NCI-H748 treated with DMSO at 0.1 percent for 48 hours (cell line): ENCODE measurements around the gene COX6A2.

Experiments used
- DNase-seq: peaks from one replicate; lab custom pipeline; 2025; lab: John Stamatoyannopoulos, UW

COX6A2 gene

DNA sequence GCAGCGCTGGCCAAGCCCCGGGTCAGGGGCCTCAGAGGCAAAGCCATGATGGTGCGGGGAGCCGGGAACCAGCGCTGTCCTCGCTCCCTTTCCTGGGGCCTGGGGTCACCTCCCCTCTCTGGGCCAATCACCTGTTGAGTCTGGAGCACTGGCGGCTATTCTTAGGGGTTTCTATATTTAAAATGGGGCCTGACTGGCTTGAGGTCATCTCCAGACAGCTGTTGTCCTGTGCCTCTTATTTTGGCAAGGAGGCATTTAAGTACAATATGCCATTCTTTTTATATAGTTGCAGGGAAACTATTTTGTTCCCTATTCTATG is at the start of gene COX6A2:
TSS of gene COX6A2 (minus strand) at position 82 of the 319 bp plus-strand sequence. CDS start at position 47, 35 bp downstream.
- no peak for DNase-seq

DNA sequence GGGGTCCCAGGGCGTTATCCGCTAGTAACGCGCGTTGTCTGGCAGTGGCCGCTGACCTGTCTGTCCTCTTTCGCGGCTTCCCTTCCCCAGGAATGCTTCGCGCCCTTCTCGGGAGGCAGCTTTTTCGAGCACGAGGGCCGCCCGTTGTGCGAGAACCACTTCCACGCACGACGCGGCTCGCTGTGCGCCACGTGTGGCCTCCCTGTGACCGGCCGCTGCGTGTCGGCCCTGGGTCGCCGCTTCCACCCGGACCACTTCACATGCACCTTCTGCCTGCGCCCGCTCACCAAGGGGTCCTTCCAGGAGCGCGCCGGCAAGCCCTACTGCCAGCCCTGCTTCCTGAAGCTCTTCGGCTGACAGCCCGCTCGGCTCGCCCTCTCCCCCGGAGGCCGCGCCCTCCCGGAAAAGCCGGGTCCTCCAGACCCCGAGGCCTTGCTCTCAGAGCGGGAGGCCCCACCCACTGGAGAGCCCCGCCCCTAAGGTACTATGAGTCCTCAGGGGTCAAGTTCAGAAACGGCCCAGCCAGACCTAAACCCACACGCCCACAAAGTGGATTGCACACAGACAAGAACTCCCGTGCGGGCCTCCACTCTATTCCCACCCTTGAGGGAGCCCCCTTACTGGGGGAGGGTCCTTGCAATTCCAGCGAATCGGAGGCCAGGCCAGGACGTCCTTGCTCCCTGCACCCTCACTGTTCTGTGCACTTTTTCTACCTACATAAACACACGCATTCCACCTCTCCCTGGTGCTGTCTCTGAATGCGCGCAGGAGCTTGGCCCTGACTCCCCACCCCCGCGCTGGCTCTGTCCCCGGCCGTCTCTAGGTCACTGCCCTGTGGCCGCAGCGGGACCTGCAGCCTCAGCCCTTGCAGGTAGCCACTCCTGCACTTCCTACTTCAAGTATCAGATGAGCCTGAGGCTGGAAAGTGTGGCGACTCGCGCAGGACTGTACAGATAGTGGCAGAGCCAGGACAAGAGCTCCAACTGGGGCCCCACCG is 49.4 kb upstream of the COX6A2 start:
- no peak for DNase-seq

DNA sequence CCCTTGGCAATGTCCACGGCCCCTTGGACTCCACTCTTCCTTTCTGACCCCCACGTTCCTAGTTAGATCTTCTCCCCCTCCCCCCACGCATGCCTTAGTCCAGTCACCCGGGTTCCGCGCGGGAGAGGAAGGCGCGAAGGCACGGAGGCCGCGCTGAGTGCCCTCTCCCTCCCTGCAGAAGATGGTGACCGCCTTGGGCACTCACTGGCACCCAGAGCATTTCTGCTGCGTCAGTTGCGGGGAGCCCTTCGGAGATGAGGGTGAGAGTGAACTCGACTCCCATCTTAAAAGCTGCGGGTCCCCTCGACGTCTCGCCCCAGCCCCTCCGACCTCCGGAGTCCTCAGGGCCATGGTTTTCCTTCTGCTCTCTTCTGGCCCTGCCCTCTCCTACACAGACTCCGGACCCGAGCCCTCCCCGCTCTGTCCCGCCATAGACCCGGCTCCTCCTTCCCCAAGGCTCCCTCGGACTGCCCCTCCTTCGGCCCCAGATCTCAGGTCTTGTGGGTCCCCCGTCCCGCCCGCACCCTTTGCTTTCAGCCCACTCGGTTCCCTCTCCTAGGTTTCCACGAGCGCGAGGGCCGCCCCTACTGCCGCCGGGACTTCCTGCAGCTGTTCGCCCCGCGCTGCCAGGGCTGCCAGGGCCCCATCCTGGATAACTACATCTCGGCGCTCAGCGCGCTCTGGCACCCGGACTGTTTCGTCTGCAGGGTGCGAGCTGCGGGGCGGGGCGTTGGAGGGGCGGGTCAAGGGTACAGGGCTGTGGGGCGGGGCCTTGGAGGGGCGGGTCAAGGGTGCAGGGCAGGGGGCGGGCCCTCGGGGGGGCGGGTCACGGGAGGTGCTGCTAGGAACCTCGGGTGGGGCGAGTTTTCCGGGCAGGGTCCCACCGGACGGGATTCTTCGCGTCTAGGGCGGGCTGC is 48.4 kb upstream of the COX6A2 start:
- DNase-seq: no peak

DNA sequence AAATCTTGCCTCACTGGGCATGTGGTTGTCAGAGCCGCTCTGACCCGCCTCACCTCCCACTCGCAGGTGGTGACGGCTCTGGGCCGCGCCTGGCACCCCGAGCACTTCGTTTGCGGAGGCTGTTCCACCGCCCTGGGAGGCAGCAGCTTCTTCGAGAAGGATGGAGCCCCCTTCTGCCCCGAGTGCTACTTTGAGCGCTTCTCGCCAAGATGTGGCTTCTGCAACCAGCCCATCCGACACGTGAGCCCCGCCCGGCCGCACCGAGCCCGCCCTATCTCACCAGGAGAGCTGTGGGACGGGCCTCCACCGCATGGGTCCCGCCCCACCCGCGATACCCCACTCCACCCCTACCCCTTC is 47.8 kb upstream of the COX6A2 start:
- DNase-seq: no peak

DNA sequence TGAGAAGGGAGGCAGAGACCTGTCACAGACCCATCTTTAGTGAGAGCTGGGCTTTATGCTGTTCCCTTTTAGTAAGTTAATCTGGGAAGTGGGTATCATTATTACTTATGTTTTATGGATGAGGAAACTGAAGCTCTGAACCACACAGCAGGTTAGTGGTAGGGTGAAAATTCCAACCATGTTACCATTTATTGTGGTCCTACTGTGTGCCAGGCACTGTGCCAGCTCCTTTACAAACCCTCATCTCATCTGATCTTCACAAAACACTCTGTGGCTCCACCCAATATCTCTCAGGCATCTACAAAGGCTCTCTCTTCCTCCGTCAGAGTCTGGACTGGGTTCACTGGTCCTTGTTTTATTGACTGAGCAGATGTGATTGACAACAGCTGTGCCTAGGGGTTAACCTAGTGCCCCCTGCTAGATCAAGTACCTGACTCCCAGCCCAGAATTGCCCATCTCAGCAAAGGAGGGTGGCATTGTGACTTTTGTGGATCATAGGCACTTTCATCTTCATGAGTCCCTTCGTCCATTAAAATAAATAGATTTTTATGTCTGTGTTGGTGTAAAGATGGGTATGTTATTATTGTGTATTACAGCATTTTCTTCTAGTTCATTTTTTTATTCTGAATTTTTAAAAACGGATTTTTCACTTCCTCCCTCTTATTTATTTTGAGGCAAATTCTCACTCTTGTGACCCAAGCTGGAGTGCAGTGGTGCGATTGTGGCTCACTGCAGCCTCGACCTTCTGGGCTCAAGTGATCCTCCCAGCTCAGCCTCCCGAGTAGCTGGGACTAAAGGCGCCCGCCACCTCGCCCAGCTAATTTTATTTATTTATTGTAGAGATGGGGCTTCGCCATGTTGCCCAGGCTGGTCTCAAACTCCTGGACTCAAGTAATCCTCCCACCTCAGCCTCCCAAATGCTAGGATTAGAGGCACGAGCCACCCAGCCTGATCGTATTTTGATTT is 46.9 kb upstream of the COX6A2 start:
- no peak for DNase-seq

DNA sequence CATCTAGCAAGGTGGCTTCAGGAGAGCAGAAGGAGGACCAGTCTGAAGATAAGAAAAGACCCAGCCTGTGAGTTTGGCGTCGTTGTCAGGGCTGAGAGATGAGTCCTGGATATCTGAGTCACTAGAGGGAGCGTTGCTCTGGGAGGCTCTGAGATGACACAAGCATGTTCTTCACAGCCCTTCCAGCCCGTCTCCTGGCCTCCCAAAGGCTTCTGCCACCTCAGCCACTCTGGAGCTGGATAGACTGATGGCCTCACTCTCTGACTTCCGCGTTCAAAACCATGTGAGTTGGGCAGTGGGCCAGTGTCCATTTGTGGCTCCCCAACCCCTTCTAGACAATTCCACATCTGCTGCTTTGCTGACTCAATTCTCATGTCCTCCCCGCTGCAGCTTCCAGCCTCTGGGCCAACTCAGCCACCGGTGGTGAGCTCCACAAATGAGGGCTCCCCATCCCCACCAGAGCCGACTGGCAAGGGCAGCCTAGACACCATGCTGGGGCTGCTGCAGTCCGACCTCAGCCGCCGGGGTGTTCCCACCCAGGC is 46.1 kb upstream of the COX6A2 start:
- DNase-seq: no peak

DNA sequence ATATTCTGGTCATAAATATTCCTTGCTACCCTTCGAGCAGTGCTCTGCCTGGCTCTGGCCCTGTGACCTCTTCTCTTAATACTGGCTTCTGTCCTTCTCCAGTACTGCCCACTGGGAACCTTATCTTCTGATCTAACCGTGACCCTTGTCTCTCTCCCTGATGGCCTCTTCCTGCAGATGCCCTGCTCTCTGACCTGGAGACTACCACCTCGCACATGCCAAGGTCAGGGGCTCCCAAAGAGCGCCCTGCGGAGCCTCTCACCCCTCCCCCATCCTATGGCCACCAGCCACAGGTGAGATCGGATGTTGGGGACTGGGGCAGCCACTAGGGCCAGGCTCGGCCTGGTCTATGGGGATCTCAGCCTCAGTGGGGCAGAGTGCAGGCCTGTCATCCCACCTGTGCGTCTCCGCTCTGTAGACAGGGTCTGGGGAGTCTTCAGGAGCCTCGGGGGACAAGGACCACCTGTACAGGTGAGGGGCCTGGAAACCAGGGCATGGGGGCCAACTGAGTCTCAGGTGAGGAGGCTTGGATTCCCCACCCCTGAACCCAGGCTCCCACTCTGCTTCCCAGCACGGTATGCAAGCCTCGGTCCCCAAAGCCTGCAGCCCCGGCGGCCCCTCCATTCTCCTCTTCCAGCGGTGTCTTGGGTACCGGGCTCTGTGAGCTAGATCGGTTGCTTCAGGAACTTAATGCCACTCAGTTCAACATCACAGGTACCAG is 45.3 kb upstream of the COX6A2 start:
- no peak for DNase-seq

DNA sequence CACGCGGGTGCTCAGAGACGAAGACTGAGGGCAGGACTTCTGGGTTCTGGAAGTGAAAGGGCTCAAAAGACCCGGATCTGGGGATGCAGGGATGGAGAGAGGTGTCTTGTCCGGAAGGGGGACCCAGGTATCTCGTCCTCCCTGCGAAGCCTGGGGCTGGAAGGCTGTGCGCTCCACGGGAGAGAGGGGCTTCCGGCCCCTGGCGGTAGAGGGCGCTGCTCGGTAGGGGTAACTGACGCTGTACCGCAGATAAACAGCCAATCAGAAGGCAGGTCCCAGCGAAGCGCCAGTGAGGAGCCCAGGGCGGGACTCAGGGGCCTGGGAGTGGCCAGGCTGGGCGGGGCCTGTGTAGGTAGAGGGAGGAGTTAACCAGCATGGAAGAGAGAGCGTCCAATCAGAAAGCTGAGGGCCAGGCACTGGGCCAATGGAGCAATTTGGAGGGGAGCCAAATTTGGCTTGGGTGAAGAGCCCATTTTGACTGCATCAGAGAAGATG is 44.6 kb upstream of the COX6A2 start:
- peak; percentile 46 for DNase-seq

DNA sequence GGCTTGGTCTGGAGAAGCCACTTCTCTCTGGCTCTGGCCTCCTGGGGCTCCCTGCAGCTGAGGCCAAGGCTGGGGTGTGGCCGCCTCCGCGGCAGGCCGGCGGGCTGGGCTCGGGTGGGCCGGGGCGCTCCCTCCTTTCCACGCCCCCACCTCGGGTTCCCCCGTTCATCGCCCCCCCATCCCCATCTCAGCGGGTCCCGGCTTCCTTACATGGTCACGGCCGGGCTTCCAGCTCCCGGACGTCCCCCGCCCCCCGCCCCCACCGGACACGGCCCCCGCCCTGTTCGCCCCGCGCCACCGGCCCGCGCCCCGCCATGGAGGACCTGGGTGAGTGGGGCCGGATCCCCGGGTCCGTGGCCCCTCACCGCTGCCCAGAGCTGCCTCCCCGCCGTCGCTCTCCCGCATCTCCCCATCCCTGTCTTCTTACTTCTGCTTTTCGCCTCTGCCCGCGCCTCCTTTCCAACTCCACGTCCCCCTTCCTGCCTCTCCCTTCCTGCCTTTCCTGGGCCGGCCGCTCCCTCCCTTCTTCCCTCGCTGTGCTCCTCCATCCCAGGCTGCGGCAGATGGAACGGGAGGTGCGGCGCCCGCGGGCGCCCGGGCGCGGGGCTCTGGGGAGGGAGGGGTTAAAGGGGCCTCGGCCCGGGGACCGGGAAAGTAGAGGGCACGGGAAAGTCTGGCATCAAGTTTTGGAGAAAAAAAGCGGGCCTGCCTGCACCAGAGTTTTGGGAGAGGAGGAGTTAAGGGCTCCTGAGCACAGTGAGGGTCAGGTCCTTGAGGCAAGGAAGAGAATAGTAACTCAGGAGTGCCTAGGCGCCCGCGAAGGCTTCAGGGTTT is 43.9 kb upstream of the COX6A2 start, which contains the start of gene TGFB1I1:
TSS of gene TGFB1I1 (plus strand) at position 278 of the 834 bp plus-strand sequence. CDS start at position 315, 37 bp downstream.
- peak; percentile 5 for DNase-seq

DNA sequence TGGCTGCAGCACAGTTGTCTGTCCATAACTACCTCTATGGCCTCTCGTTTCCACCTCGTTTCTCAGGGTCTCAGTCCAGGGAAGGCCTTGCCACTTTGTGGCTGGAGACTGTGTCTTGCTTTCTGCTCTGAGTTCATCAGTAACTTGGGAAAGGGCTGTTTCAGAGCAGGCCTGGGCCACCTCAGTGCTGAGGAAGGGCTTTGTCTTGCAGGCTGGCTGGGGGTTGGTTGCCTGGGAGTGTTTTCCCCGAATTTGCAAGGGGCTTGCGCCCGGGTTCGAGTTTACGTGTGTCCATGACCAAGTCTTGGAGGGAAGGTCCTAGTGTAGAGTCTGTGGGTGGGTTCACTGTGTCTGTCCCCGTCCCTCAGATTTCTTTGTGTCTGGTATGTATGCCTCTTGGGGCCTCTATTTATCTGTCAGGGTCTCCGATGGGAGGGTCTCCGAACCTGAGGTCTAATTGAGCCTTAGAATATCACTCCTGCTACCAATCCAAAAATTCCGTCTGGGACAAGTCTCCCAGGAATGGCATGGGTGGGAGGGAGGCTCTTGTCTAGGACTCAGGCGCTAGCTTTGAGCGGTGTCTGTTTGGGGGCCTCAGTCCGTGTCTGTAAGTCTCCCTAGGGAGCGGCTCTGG is 43.2 kb upstream of the COX6A2 start:
- DNase-seq: no peak

DNA sequence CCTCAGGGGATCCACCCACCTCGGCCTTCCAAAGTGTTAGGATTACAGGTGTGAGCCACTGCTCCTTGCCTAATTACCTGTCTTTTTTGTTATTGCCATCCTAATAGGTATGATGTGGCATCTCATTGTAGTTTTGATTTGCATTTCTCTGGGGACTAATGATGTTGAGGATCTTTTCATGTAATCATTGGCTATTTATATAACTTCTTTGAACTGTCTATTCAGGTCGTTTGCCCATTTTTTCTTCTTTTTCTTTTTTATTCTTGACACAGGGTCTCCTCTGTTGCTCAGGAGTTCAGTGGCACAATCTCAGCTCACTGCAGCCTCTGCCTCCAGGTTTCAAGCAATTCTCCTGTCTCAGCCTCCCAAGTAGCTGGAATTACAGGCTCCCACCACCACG is 42.5 kb upstream of the COX6A2 start:
- no peak for DNase-seq

DNA sequence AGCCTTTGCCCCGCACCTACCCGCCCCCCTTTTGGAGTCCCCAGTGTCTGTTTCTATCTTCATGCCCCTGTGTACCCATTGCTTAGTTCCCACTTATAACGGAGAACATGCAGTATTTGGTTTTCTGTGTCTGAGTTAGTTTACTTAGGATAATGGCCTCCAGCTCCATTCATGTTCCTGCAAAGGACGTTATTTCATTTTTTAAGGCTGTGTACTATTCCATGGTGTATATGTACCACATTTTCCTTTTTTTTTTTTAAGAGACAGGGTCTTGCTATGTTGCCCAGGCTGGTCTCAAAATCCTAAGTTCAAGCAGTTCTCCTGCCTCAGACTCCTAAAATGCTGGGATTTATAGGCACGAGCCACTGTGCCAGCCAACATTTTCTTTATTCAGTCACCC is 39.7 kb upstream of the COX6A2 start:
- no peak for DNase-seq

DNA sequence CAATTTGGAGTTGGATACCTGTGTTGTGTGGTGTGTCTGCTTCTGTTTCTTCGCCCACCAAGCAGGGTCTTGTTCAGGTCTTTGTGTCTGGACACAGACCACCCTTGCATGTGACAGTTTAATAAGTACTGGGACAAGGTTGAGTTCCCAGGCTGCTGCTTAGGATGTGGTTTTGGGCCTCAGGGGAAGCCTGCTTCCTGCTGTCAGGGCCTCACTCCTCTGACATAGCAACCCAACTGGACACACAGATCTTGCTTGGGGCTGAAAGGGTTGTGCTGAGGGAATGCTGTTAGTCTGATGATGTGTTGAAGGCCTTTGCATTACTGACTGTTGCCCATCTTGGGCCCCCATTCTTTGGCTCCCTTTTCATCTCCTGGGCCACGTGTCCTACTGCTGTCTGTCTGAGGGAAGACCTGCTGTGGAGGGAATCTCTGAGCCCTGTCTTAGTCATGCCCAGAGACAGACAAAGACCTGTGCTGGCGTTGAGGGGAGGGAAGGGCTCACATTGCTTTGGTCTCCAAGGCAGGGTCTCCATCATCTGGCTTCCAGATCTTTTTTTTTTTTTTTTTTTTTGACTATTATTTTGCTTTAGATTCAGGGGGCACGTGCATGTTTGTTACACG is 39.1 kb upstream of the COX6A2 start:
- no peak for DNase-seq

DNA sequence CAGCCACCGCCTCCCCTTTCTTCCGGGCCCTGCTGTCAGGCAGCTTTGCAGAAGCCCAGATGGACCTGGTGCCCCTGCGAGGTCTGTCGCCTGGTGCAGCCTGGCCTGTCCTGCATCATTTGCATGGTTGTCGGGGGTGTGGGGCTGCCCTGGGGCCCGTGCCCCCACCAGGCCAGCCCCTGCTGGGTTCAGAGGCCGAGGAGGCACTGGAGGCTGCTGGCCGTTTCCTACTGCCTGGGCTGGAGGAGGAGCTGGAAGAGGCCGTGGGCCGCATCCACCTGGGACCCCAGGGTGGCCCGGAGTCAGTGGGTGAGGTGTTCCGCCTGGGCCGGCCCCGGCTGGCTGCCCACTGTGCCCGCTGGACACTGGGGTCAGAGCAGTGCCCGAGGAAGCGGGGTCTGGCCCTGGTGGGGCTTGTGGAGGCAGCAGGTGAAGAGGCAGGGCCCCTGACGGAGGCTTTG is 38.3 kb upstream of the COX6A2 start:
- DNase-seq: no peak

DNA sequence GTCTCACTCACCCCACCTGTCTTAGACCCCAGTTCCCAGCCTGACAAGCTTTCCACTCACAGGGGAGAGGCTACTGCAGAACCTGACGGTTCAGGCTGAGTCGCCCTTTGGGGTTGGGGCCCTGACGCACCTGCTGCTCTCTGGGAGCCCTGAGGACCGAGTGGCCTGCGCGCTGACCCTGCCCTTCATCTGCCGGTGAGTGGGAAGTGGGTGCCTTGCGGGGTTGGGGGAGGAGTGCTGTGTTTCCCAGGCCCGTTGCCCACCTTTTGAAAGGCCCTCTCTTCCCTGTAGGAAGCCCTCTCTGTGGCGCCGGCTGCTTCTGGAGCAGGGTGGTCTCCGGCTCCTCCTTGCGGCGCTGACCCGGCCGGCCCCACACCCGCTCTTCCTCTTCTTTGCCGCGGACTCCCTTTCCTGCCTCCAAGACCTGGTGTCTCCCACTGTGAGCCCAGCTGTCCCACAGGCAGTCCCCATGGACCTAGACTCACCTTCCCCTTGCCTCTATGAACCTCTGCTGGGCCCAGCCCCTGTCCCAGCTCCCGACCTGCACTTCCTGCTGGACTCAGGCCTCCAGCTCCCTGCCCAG is 37.7 kb upstream of the COX6A2 start:
- no peak for DNase-seq

DNA sequence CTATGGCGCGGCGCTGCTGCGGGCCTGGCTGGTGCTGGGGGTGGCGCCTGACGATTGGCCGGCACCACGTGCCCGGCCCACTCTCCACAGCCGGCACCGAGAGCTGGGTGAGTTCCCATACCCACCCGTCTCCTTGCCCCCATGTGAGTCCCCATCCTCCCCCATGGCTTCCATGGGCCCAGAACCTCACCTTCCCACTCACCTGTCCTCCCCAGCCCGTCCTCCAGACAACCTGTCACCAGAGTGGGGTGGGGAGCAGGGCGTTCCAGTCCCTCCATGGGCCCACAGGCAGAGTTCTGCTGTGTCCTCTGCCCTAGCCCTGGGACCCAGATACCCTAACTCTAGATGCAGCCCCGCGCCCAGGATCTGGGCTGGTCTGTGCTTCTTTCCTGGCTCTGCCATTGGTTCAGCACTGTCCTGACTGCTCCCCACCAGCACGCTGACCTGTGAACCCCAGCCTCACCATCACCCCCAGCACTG is 36.7 kb upstream of the COX6A2 start:
- DNase-seq: no peak

DNA sequence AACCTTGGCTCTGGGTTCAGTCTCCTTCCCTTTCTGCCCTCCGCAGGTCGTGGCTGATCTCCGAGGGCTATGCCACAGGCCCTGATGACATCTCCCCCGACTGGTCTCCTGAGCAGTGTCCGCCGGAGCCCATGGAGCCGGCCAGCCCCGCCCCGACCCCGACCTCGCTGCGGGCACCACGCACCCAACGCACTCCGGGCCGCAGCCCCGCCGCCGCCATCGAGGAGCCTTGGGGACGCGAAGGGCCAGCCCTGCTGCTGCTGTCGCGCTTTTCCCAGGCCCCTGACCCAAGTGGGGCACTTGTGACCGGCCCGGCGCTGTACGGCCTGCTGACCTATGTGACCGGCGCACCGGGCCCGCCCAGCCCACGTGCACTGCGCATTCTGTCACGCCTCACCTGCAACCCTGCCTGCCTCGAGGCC is 36.2 kb upstream of the COX6A2 start:
- no peak for DNase-seq
